ENCODE measurements around the gene LRRC73. TPM values are rescaled to one million over a fixed set of nuclear protein-coding genes. Genes with fewer than 3 reads are reported as not detected.
A peak's percentile ranks its signal among the peaks of the same experiment; 100 is the strongest.

LRRC73 gene
- total and polyA plus RNA-seq, 8 donors: 0.38 to 1.5 (median 0.82) TPM

DNA sequence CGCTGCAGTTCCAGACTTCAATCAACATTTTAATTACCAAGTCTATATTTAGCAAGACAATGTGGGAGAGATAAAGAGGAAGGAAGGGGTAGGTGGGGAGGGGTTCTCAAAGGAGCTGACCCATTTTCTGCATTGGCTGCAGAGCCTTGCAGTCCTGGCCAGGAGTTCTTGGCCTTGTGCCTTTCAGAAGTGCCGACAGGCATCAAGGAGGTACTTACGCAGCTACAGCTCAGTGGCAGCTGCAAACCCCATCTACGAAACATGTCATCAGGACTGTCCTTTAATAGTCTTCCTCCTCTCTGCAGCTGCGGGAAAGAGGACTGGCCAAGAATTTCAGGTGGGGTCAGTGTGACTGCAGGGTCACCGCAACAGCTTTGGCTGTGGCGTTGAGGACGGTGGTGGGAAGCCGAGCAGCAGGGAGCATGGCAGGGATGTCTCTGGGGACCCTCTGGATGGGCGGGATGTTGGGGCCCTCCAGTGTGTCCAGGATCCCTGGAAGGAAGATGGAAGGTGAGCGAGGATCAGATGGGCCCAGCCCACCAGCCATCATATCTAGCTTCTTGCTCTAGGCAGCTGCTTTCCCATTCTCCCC lies 1.8 kb upstream of the LRRC73 start:
- Histone ChIP-seq H3K4me3 (no peak overlapping the region), H3K27ac (no peak overlapping the region), H3K4me1 (peaks cover 8 to 18% (median 16%) of the 10 kb centered on the region in 3 donors), H3K9me3 (no peaks in the 10 kb centered on the region), H3K27me3 (no peaks in the 10 kb centered on the region), H3K36me3 (peaks cover 0 to 40% (median 23%) of the 10 kb centered on the region in 3 donors)
- TF ChIP-seq, protein P1, sequence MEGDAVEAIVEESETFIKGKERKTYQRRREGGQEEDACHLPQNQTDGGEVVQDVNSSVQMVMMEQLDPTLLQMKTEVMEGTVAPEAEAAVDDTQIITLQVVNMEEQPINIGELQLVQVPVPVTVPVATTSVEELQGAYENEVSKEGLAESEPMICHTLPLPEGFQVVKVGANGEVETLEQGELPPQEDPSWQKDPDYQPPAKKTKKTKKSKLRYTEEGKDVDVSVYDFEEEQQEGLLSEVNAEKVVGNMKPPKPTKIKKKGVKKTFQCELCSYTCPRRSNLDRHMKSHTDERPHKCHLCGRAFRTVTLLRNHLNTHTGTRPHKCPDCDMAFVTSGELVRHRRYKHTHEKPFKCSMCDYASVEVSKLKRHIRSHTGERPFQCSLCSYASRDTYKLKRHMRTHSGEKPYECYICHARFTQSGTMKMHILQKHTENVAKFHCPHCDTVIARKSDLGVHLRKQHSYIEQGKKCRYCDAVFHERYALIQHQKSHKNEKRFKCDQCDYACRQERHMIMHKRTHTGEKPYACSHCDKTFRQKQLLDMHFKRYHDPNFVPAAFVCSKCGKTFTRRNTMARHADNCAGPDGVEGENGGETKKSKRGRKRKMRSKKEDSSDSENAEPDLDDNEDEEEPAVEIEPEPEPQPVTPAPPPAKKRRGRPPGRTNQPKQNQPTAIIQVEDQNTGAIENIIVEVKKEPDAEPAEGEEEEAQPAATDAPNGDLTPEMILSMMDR (IDR thresholded peaks at IDR 0.05): no peak
- no peak for DNase-seq
- 87 to 90% methylated on average over 11 of the region's 11 CpGs for WGBS, 2 donors
- intact Hi-C loops (cut with DNase I): no loop called here
- no peak for FAIRE-seq
- no peak for ATAC-seq

DNA sequence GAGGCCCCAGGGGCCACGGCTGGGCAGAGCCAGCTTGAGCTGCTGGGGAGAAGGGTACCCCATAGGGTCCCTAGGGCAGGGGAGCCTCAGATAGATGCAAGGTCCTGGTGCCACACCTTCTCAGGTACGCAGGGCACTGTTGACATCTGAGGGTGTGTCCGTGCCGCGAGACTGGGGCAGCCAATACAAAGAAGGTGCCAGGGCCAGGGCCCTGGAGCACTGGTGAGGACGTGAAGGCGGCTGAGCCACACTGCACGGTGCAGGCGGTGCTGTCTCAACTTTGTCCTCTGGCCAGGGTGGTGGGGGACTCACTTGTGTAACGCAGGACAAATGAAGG lies 649 bp upstream of the LRRC73 start:
- H3K27me3 ChIP-seq: no peaks in the 10 kb centered on the region
- no peaks in the 10 kb centered on the region for H3K9me3 ChIP-seq
- FAIRE-seq (no peak), ATAC-seq (peak; percentile 1 to 7 (median 5)), DNase-seq (peak in 1 of 6 donors; percentile 38)
- peak overlapping the region in 1 of 4 donors; percentile 34 for H3K27ac ChIP-seq
- H3K4me3 ChIP-seq: peak overlapping the region in 1 of 4 donors; percentile 94
- H3K4me1 ChIP-seq: peaks cover 8 to 17% (median 15%) of the 10 kb centered on the region in 3 donors
- TF ChIP-seq, protein P1 (IDR thresholded peaks at IDR 0.05): no peak
- intact Hi-C loops (cut with DNase I): no loop called here
- WGBS, 2 donors: 69 to 71% methylated on average over 10 of the region's 10 CpGs
- H3K36me3 ChIP-seq: peaks cover 0 to 40% (median 23%) of the 10 kb centered on the region in 3 donors

DNA sequence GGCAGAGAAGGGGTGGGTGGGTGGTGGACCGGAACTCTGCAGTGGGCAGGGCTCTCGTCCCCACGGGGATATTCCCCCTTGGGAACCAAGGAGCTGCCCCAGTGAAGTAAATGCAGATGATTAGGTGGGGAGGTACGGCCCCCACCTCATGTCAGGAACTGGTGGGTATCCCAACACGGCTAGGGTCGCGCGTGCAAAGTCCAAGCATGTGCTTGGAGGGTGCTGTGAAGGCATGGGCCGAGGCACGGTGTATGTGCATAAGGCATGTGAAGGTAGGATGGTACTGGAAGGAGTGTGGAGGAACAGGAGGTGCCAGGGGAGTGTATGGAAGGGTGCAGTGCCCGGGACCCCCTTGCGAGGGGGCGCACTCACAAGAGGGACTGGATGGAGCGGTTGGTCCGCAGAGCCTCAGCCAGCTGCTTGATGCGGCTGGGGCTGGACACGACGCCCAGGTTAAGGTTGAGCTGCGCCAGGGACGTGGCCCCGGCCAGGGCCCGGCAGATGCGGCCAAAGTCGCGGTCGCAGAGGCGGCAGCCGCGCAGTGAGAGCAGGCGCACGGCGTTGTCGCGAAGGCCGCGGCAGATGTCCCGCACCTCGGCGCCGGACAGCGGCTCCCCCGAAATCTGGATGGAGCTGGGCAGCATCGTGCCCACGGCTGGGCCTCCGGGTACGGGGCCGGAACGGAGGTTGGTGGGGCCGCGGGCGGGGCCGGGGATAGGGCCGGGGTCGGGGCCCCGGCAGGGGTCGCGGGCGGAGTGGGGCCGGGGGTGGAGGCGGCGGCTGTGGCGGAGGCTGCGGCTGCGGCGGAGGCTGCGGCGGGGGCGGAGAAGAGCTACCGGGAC lies 783 bp downstream of the LRRC73 start:
- intact Hi-C loops (cut with DNase I): loop anchor here in 2 of 3 donors (5.0 to 10.0 kb wide), 2 partner anchors 55 to 57 kb away; partner anchors contain the start of gene DLK2 (in 1 of the 2)
- TF ChIP-seq, protein P1 (IDR thresholded peaks at IDR 0.05): no peak
- Histone ChIP-seq H3K9me3 (no peaks in the 10 kb centered on the region), H3K36me3 (peaks cover 0 to 33% (median 23%) of the 10 kb centered on the region in 3 donors), H3K27me3 (no peaks in the 10 kb centered on the region), H3K27ac (no peak overlapping the region), H3K4me3 (peak overlapping the region; percentile 59 to 94 (median 74)), H3K4me1 (peaks cover 0 to 4% (median under 1%) of the 10 kb centered on the region in 3 donors)
- WGBS, 2 donors: 9 to 10% methylated on average over 59 to 69 of the region's 69 CpGs
- ATAC-seq: peak in 1 of 4 donors; percentile 3
- no peak for FAIRE-seq
- DNase-seq: peak in 2 of 6 donors; percentile 79 to 81

DNA sequence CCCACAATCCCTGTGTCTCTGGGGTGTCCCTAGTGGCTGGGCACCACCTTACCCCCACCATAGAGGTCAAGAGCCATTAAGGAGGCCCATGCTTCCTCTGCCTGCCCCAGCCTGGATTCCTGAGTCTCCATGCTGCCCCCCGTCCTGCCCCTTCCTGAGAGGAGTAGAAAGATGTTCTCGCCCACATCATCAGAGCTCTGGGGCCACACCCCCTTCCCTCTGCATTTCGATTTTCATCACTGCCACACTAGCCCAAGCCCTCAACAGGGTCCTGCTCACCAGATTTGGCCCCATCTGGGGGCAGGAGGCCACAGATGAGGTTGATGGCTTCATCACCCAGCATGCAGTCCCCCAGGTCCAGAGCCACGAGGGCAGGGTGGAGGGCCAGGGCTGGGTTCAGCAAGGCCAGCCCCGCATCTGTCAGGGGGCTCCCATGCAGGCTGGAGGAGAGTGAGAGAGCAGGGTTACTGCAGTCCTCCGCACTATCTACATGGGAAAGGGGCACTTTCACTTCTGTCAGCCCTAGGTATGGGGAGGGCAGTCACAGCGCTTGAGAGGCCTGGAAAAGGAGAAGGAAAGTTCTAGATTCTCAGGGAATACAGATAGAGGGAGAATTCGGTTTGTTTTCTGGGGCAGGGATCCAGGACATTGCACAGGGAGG lies 1.5 kb downstream of the LRRC73 start:
- Histone ChIP-seq H3K27ac (no peak overlapping the region), H3K4me3 (no peak overlapping the region), H3K27me3 (no peaks in the 10 kb centered on the region), H3K36me3 (peaks cover 0 to 29% (median 20%) of the 10 kb centered on the region in 3 donors), H3K9me3 (no peaks in the 10 kb centered on the region), H3K4me1 (peaks cover 0 to 4% (median 0%) of the 10 kb centered on the region in 3 donors)
- 77 to 79% methylated on average over 8 of the region's 8 CpGs for WGBS, 2 donors
- TF ChIP-seq, protein P1 (IDR thresholded peaks at IDR 0.05): no peak
- no peak for ATAC-seq
- intact Hi-C loops (cut with DNase I): loop anchor here in 2 of 3 donors (5.0 to 10.0 kb wide), 2 partner anchors 54 to 56 kb away; partner anchors contain the start of gene DLK2 (in 1 of the 2)
- no peak for FAIRE-seq
- DNase-seq: no peak
